Upper lobe of left lung (tissue), 6 donors: Measurements from ENCODE around the gene RALGAPA2. TPM values are rescaled to one million over a fixed set of nuclear protein-coding genes. Genes with fewer than 3 reads are reported as not detected.
A peak's percentile ranks its signal among the peaks of the same experiment; 100 is the strongest.

ENCODE experiments used
- ATAC-seq, 2 donors: fragments of 200-7000 bp; cut with Tn5 transposase; one replicate each; pipeline ENCODE4 v1.9.1; 2022; ENCODE audit warnings: mild to moderate bottlenecking in 2 of 2, moderate library complexity in 2 of 2; ENCODE audit not compliant: low FRiP score in 2 of 2
- DNase-seq, 2 donors: peaks; one replicate each; pipeline ENCODE4 v3.0.0-alpha.2; 2019 to 2020
- H3K27ac ChIP-seq, 4 donors: fragments of 200-600 bp; sonication (generic); one replicate each; pipeline ENCODE4 v1.5.1; 2016 to 2019
- H3K27me3 ChIP-seq, 4 donors: fragments of 200-600 bp; sonication (generic); one replicate each; pipeline ENCODE4 v1.5.1; 2017 to 2019
- H3K36me3 ChIP-seq, 4 donors: fragments of 200-600 bp; sonication (generic); one replicate each; pipeline ENCODE4 v1.5.1; 2016 to 2019
- H3K4me1 ChIP-seq, 4 donors: fragments of 200-600 bp; sonication (generic); one replicate each; pipeline ENCODE4 v1.5.1; 2018 to 2019
- H3K4me3 ChIP-seq, 4 donors: fragments of 200-600 bp; sonication (generic); one replicate each; pipeline ENCODE4 v1.5.1; 2017 to 2019; ENCODE audit warnings: mild to moderate bottlenecking in 2 of 4, moderate library complexity in 1 of 4
- H3K9me3 ChIP-seq, 4 donors: fragments of 200-600 bp; sonication (generic); one replicate each; pipeline ENCODE4 v1.5.1; 2018 to 2019
- EP300 ChIP-seq, 4 donors: sonication (generic); formaldehyde crosslinking; IDR thresholded peaks; one replicate each; pipeline ENCODE4 v1.5.1; 2017; ENCODE audit warnings: antibody characterized with exemption in 4 of 4, control low read depth in 2 of 4
- POLR2A ChIP-seq, 4 donors: fragments of 450-650 bp; IDR thresholded peaks; one replicate each; pipeline ENCODE4 v1.5.1; 2016 to 2017; ENCODE audit warnings: antibody characterized with exemption in 4 of 4, mild to moderate bottlenecking in 2 of 4
- POLR2AphosphoS5 ChIP-seq, 2 donors: sonication (generic); formaldehyde crosslinking; IDR thresholded peaks; one replicate each; pipeline ENCODE4 v1.5.1; 2017; ENCODE audit warnings: antibody characterized with exemption in 2 of 2
- WGBS, 2 donors: methylation state at CpG; one replicate each; pipeline ENCODE4 v1.1.5; 2017 to 2018; 5-methylcytosine and 5-hydroxymethylcytosine counted together
- total RNA-seq, 6 donors: library from RNA; depleted of rRNA in 4 of 6; stranded (reverse); fragments of >200 nt in 4 of 6; gene quantifications; one replicate each; pipeline versions ENCODE4 v1.1.0 to v1.2.1, GENCODE V29; 2016 to 2021
- TF ChIP-seq, protein P1 (sequence below), 6 experiments: fragments of 450-650 bp in 4 of 6; fragments of 200-600 bp in 2 of 6; sonication (generic) in 2 of 6; IDR thresholded peaks; one replicate each; pipeline ENCODE4 v1.5.1; 2016 to 2019; ENCODE audit warnings: antibody characterized with exemption in 6 of 6
- donor health status: DM: no; HTN: no; CAD: no; lungs with moderate emphysema.
- donor health status: DM: no; HTN: yes; CAD: no; lungs with severe emphysema.

RALGAPA2 gene
- total RNA-seq, 6 donors from 2014 or later: 50.8 to 95.3 (median 65.3) TPM

DNA sequence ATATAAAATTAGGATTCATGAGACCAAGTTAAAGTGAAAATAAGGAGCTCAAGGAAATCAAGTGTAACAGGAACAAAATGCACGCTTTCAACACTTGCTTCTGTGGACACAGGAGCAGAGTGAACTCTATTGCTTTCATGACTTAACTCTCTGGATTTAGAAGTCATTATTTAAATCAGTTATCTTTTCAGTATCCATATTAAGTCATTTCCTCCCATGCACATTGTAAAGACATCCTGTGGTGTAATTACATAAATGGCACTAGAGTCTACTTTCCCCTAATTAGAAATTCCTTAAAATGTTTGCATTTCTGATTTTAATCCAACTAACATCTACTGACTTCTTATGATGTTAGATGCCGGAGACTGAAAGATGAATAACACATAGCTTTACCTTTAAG lies 256.5 kb downstream of the RALGAPA2 start:
- Histone ChIP-seq H3K27ac (no peak overlapping the region), H3K27me3 (no peaks in the 10 kb centered on the region), H3K4me1 (peaks cover 5 to 19% (median 8%) of the 10 kb centered on the region in 4 donors), H3K4me3 (no peak overlapping the region), H3K36me3 (peaks cover 5 to 39% (median 23%) of the 10 kb centered on the region in 4 donors), H3K9me3 (no peaks in the 10 kb centered on the region)
- ATAC-seq (no peak), DNase-seq (no peak)
- TF ChIP-seq, protein P1, sequence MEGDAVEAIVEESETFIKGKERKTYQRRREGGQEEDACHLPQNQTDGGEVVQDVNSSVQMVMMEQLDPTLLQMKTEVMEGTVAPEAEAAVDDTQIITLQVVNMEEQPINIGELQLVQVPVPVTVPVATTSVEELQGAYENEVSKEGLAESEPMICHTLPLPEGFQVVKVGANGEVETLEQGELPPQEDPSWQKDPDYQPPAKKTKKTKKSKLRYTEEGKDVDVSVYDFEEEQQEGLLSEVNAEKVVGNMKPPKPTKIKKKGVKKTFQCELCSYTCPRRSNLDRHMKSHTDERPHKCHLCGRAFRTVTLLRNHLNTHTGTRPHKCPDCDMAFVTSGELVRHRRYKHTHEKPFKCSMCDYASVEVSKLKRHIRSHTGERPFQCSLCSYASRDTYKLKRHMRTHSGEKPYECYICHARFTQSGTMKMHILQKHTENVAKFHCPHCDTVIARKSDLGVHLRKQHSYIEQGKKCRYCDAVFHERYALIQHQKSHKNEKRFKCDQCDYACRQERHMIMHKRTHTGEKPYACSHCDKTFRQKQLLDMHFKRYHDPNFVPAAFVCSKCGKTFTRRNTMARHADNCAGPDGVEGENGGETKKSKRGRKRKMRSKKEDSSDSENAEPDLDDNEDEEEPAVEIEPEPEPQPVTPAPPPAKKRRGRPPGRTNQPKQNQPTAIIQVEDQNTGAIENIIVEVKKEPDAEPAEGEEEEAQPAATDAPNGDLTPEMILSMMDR (IDR thresholded peaks at IDR 0.05): no peak
- no peak for TF ChIP-seq POLR2AphosphoS5 (IDR thresholded peaks at IDR 0.05)
- TF ChIP-seq POLR2A (IDR thresholded peaks at IDR 0.05): no peak
- TF ChIP-seq EP300 (IDR thresholded peaks at IDR 0.05): no peak
- WGBS, 2 donors: 92 to 93% methylated on average over 2 of the region's 2 CpGs

DNA sequence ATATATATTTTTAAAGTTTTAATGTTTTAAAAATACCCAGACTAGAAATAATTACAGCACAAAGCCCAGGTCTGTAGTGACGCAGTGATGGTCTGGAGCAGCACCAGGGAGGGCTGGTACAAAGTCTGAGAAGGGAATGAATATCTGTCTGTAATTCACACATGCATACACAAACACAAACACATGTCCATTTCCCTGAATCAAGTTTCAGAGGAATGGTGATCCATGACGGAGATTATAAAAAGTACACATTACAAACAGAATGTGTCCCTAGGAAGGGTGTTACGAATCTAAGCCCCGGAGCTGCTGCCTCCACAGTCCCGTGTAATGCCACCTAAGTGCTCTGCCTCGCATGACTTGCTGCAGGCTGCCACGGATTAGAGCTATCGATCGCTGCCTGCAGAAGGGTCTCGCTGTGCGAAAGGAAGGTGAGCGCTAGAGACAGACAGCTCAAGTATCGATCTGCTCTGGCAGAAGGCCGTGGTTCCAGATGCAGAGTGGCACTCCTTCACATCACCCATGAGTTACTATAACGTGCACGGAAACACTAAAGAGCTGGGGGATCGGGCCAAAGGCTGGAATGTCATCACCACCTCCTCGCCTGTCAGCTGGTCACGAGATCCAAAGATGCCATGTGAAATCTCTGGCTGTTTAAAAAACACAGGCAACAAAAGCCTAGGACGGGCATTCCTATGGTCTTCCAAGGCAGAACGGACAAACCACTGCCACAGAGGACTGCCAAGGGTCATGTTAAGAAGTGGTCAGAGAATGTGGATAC lies 257.4 kb downstream of the RALGAPA2 start:
- Histone ChIP-seq H3K4me1 (peaks cover 5 to 19% (median 8%) of the 10 kb centered on the region in 4 donors), H3K36me3 (peaks cover 5 to 38% (median 23%) of the 10 kb centered on the region in 4 donors), H3K27me3 (no peaks in the 10 kb centered on the region), H3K9me3 (no peaks in the 10 kb centered on the region), H3K4me3 (no peak overlapping the region), H3K27ac (no peak overlapping the region)
- ATAC-seq: no peak
- TF ChIP-seq, protein P1 (IDR thresholded peaks at IDR 0.05): no peak
- TF ChIP-seq POLR2AphosphoS5 (IDR thresholded peaks at IDR 0.05) (no peak), EP300 (IDR thresholded peaks at IDR 0.05) (no peak), POLR2A (IDR thresholded peaks at IDR 0.05) (no peak)
- DNase-seq: no peak
- 94 to 97% methylated on average over 21 of the region's 21 CpGs for WGBS, 2 donors

DNA sequence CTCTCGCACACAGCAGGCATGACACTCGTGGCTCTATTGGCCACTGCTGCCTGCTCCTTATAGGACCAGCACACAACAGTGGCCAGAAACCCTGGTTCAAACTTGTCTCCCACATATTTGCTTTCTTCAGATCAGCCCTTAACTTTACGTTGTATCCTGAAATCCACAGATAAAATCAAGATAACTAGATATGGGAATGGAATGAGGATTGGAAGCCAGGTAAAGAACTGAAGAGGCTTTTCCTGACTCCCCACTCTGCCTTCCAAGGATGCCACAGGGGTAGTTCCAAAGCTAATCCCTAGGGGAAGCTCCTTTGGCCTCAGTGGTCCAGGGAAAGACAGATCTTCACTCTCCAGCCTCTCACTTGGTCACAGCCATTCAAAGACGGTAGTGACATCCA lies 258.1 kb downstream of the RALGAPA2 start:
- TF ChIP-seq POLR2A (IDR thresholded peaks at IDR 0.05): no peak
- TF ChIP-seq, protein P1 (IDR thresholded peaks at IDR 0.05): no peak
- no peak for TF ChIP-seq POLR2AphosphoS5 (IDR thresholded peaks at IDR 0.05)
- DNase-seq: no peak
- 95 to 96% methylated on average over 4 of the region's 4 CpGs for WGBS, 2 donors
- no peak overlapping the region for H3K27ac ChIP-seq
- H3K36me3 ChIP-seq: peaks cover 5 to 32% (median 23%) of the 10 kb centered on the region in 4 donors
- H3K9me3 ChIP-seq: no peaks in the 10 kb centered on the region
- H3K4me1 ChIP-seq: peaks cover 5 to 19% (median 8%) of the 10 kb centered on the region in 4 donors
- H3K4me3 ChIP-seq: no peak overlapping the region
- no peaks in the 10 kb centered on the region for H3K27me3 ChIP-seq
- ATAC-seq: no peak

DNA sequence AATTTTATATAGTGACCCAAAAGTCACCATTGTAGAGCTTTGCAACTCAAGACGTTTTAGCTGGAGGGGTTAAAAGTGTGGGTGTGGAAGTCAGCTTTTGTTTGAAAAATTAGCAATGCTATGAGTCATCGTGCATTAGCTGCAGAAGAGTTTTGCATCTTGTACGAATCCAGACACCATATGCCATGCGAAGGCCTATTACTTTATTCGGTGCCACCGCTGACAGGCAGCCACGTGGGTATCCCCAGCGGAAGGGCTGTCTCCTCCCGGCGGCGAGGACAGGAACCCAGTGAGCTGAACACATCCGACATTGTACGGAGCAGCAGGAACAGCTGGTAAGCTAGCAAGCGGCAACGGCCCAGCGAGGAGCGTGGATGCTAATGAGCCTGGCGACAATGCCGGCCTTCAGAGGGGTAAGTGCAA lies 260.2 kb downstream of the RALGAPA2 start:
- Histone ChIP-seq H3K4me3 (peak overlapping the region in 1 of 4 donors; percentile 6), H3K27ac (no peak overlapping the region), H3K9me3 (no peaks in the 10 kb centered on the region), H3K4me1 (peaks cover 5 to 19% (median 8%) of the 10 kb centered on the region in 4 donors), H3K36me3 (peaks cover 0 to 21% (median 15%) of the 10 kb centered on the region in 4 donors), H3K27me3 (no peaks in the 10 kb centered on the region)
- DNase-seq (peak; percentile 47 to 65), ATAC-seq (peak; percentile 61 to 74)
- WGBS, 2 donors: 29 to 40% methylated on average over 19 of the region's 19 CpGs
- TF ChIP-seq EP300 (IDR thresholded peaks at IDR 0.05) (no peak), POLR2A (IDR thresholded peaks at IDR 0.05) (no peak), POLR2AphosphoS5 (IDR thresholded peaks at IDR 0.05) (no peak)
- TF ChIP-seq, protein P1 (IDR thresholded peaks at IDR 0.05): no peak
